Measurements from ENCODE around the gene SNTB2.

DNA sequence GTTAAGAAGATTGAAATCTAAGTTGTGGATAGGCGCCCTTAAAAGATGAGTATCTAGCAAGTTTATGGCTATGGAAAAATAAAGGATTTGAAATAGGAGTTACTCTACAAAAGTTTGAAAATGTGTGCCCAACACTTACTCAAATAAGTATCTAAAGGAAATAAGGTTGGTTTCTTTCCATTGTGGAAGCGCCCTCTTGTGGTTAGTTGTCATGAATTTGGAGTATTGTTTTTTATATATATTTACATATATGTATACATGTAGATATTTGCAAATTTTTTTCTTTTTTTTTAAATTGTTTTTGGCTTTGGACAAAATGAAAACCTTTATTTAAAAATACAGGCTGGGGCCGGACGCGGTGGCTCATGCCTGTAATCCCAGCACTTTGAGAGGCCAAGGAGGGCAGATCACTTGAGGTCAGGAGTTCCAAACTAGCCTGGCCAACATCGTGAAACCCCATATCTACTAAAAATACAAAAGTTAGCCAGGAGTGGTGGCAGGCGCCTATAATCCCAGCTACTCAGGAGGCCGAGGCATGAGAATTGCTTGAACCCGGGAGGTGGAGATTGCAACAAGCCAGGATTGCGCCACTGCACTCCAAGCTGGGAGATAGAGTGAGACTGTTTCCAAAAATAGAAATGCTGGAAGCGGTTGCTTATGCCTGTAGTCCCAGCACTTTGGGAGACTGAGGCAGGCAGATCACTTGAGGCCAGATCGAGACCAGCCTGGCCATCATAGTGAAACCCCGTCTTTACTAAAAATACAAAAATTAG, 100.2 kb downstream of the SNTB2 start:
- TF ChIP-seq, protein P1, sequence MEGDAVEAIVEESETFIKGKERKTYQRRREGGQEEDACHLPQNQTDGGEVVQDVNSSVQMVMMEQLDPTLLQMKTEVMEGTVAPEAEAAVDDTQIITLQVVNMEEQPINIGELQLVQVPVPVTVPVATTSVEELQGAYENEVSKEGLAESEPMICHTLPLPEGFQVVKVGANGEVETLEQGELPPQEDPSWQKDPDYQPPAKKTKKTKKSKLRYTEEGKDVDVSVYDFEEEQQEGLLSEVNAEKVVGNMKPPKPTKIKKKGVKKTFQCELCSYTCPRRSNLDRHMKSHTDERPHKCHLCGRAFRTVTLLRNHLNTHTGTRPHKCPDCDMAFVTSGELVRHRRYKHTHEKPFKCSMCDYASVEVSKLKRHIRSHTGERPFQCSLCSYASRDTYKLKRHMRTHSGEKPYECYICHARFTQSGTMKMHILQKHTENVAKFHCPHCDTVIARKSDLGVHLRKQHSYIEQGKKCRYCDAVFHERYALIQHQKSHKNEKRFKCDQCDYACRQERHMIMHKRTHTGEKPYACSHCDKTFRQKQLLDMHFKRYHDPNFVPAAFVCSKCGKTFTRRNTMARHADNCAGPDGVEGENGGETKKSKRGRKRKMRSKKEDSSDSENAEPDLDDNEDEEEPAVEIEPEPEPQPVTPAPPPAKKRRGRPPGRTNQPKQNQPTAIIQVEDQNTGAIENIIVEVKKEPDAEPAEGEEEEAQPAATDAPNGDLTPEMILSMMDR (IDR thresholded peaks at IDR 0.05 in 2 of 3, conservative IDR thresholded peaks at IDR 0.05 in 1 of 3; ENCODE audit: insufficient read depth in 2 of 3, low read depth in 1 of 3, low read length in 3 of 3), result peak in 2 of 3 experiments; percentile 41 to 80; a peak in 4 of 6 replicates
- TF ChIP-seq SMARCC2 (IDR thresholded peaks at IDR 0.05; ENCODE audit: low read depth) (no peak), ZNF318 (IDR thresholded peaks at IDR 0.05; ENCODE audit: borderline replicate concordance in 1 of 2, low read depth in 1 of 2) (no peak), TARDBP (IDR thresholded peaks at IDR 0.05) (no peak), POLR2A (conservative IDR thresholded peaks at IDR 0.05) (no peak), ZNF140 (CRISPR knock-in tag; IDR thresholded peaks at IDR 0.05) (no peak), NFIC (IDR thresholded peaks at IDR 0.05) (no peak), EZH2 (IDR thresholded peaks at IDR 0.05; ENCODE audit: borderline replicate concordance, low read depth, low read length) (no peak)

All from K562 (cell line).